GM18505 (cell line): ENCODE results near the gene RBM6.
"Not testable (repeated sequence)": the region's sequence is repeated elsewhere in the genome, so short reads cannot be mapped to it uniquely, and the experiment has no call there.

ENCODE experiments used
- ATAC-seq: cut with Tn5 transposase; IDR thresholded peaks from one replicate; pipeline ENCODE4 v1.9.1; 2021; ENCODE audit not compliant: unreplicated experiment
- POLR2A ChIP-seq: IDR thresholded peaks from 4 replicates; pipeline ENCODE4 v1.6.1; 2011; ENCODE audit warnings: borderline replicate concordance; ENCODE audit not compliant: insufficient read depth, insufficient read length; ENCODE audit errors: extremely low read depth

The RBM6 gene, protein sequence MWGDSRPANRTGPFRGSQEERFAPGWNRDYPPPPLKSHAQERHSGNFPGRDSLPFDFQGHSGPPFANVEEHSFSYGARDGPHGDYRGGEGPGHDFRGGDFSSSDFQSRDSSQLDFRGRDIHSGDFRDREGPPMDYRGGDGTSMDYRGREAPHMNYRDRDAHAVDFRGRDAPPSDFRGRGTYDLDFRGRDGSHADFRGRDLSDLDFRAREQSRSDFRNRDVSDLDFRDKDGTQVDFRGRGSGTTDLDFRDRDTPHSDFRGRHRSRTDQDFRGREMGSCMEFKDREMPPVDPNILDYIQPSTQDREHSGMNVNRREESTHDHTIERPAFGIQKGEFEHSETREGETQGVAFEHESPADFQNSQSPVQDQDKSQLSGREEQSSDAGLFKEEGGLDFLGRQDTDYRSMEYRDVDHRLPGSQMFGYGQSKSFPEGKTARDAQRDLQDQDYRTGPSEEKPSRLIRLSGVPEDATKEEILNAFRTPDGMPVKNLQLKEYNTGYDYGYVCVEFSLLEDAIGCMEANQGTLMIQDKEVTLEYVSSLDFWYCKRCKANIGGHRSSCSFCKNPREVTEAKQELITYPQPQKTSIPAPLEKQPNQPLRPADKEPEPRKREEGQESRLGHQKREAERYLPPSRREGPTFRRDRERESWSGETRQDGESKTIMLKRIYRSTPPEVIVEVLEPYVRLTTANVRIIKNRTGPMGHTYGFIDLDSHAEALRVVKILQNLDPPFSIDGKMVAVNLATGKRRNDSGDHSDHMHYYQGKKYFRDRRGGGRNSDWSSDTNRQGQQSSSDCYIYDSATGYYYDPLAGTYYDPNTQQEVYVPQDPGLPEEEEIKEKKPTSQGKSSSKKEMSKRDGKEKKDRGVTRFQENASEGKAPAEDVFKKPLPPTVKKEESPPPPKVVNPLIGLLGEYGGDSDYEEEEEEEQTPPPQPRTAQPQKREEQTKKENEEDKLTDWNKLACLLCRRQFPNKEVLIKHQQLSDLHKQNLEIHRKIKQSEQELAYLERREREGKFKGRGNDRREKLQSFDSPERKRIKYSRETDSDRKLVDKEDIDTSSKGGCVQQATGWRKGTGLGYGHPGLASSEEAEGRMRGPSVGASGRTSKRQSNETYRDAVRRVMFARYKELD

DNA sequence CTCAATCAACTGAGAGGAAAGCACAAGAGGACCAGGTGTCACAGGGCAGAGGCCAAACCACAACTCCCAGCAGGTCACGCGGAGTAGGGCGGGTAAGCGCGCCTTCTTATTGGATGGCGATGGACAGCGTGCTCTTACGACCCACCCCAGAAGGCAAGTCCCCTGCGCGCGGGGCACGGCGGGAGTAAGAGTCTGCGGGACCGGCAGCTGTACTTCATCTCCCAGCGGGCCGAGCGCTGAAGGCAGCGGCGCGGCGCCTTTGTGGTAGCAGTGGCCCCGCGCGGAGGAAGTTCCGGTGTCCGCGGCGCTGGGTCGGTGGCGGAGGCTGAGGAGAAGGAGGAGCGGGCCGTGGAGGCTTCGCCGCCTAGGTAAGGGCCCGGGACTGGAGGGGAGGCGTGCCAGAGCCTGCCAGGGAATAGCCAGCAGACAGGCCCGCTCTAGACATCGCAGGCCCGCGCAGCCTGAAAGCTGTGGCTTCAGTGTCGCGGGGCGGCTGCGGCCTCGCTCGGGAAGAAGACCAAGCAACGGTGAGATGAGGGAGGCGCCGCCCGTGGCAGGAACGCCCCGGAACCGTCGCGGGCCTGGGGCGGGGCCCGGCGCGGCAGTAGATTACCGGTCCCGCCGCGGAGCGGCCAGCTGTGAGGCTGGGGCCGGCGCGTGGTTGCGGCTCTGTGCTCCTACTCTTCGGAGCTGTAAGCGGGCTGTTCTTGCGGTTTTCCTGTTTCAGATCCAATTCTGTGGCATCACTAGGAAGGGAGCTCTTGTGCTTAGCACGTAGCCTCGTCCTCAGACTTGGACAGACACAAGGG lies at the start of gene RBM6:
Gene RBM6, plus strand, starts transcription at position 293 of the 809 bp plus-strand sequence. CDS start 22,492 bp downstream, outside the sequence.
- ATAC-seq: peak; percentile 85
- TF ChIP-seq POLR2A: peak; percentile 96

DNA sequence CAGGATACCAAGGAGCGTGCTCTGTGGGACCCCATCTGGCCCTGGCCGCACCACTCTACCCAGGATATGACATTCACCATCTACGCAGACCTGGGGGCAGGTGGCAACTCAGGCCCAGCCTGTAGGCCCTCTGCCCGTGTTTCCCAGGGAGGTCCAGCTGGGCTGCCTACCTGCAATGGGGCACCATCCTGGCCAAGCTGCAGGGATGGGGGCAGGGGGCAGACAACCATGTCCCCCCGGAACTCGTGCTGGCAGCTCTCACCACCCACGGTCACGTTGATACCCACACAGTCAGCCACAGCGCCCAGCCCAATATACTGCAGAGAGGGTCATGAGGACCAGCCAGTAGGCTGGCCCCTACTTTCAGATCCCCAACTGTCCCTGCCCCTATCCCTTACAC lies 44.2 kb upstream of the RBM6 start:
- no peak for ATAC-seq
- no peak for TF ChIP-seq POLR2A

DNA sequence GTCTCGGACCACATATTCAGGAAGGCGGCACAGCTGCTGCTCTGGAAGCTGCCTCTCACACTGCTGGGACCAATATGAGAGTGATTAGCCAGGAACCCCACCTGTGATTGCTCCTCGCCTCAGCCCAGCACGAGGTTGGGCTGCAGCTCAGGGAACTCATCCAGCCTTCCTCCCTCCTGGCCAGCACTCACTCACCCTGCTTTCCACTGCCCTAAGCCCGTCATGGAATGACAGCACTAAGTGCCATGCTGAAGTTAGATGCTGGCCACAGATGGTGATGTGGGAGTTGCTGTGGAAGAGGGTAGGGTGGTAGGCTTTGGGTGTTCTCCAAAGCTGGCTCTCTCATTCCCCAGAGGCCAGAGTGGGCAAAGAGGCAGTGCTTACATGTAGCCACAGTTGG lies 43.6 kb upstream of the RBM6 start:
- TF ChIP-seq POLR2A: no peak
- ATAC-seq: no peak

DNA sequence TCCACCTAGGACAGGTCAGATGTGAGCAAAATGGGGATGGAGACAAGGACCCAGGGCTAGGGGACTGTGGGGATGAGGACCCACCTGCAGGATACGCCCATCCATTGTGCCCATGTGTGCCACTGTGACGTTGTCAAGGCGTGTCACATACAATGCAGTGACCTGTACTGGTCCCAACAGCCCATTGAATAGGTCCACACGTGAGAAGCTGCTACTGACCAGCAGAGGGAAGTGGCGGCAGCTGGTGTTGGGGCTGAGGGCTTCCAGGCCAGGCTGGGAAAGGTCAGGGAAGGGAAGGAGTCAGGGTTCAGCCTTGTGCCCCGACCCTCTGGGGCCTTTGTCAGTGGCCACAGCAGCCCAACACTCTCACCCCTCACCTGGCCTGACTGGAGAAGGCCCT lies 41.0 kb upstream of the RBM6 start:
- no peak for TF ChIP-seq POLR2A
- ATAC-seq: no peak

DNA sequence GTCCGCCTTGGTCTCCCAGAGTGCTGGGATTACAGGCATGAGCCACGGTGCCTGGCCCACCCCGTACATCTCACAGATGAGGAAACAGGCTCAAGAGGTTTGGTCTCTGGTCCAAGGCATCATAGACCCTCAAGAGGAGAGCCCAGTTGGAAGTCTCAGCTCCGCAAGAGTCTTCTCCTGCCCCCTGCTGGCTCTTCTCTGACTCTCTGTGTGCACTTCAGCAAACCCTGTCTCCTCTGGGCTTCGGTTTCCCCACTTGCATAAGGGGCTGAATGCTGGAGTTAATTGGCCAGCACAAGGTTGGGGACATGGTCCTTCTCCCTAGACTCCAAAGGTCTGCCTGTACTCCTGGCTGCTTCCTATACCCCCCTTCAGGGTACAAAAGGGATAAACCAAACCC lies 40.1 kb upstream of the RBM6 start:
- TF ChIP-seq POLR2A: no peak
- ATAC-seq: no peak

DNA sequence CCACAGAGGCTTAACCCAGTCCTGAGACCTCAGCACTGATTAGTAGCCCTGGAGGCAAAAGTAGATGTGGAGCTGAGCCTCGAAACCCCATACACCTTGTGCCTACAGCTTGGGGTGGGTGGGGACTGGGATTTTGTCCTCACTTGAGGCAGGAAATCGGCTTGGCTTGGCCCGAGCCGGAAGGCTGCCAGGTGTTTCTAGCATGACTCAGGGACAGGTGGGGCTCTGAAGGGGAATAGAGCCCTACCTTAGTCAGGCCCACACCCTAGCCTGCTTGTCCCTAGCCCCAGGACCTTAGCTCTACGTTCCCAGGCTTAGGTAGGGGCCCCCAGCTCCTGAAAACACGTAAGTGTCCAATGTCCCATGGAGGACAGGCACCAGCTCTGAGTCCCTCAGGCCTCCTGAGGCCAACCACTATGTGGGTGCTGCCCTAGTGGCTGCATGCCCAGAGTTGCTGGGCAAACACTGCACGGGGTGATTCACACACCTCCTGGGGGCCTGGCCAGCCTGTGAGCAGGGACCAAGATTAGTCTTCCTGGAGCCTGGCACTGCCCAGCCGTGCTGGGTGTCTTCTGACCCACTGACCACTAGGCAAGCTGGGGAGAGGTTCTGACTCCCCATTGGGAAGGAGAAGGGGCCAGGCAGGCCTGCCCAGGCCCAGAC lies 39.3 kb upstream of the RBM6 start:
- no peak for TF ChIP-seq POLR2A
- no peak for ATAC-seq

DNA sequence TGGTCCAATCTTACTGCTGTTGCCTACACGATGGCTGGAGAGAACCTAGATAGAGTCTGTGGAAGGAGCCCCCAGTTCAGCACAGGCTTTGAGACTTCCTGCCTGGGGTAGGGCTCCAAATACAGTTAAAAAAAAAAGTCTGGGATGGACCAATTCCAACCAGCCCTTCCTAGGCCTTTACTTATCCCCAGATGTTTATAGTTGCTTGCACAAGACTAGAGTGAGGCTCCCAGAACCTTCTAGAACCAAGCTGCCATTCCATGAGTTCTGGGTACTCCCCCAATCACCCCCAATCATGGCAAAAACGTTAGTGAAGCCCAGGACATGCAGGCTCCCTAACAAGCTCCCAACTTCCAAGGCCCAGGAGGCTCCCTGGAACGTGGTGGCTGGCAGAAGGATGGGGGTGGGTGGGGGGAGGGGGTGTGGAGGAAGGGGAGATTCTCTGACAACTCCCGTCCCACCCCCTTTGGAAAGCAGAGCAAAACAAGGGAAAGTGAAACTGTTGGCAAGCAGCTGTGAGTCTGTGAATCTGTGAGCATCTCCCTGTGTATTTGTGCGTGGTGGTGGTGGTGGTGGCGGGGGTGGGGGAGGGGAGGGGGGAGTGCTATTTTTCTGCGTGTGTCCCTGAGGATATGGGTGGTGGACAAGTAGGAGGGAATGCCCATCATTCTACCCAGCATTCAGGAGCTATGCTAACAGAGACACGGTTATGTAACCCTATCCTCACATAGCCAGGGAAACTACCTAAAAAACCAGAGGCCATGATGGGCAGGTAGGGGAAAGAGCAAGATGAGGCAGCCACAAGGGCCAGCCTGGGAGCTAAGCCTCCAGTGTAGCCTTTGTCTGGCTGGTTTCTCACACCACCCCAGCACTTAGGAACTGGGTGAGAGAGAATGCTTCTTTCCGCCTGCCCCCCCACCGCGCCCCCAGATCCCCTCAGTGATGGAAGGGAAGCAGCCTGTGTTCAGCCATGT lies 38.3 kb upstream of the RBM6 start:
- no peak for TF ChIP-seq POLR2A
- ATAC-seq: no peak

DNA sequence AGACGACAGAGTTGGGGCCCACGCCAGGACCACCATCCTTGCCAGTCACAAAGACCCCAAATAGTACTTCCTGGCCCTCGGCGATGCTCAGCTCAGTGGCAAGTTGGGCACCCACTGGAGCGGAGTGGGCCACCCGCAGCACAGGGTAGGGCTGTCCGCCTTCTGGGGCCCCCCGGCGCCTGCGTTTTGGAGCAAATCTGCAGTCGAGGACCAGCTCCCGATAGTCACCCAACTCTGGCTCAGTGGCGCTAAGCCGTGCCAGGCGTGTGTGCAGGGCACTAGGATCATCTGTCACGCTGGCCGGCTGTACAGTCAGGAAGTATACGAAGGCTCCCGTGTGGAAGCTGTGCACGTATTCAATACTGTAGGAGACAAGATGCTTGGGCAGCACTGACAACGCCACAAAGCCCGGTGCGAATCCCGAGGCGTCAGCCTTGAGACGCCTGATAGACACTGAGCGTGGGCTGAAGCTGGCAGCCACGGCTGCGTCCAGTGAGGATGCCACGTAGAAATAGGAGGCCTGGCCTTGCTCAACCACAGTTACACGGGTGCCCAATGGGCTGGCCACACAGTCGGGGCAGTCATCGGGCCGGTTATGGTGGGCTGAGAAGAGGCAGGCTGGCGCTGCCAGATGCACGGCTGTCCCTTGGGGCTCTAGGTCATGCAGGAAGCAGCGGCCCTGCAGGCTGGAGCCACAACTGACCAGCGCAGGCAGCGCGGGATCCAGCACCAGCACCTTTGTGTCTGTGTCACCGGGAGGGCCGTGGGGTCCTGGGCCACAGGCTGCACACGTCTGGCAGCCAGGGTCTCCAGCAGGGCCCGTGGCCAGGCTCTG lies 37.2 kb upstream of the RBM6 start:
- ATAC-seq: no peak
- TF ChIP-seq POLR2A: no peak

DNA sequence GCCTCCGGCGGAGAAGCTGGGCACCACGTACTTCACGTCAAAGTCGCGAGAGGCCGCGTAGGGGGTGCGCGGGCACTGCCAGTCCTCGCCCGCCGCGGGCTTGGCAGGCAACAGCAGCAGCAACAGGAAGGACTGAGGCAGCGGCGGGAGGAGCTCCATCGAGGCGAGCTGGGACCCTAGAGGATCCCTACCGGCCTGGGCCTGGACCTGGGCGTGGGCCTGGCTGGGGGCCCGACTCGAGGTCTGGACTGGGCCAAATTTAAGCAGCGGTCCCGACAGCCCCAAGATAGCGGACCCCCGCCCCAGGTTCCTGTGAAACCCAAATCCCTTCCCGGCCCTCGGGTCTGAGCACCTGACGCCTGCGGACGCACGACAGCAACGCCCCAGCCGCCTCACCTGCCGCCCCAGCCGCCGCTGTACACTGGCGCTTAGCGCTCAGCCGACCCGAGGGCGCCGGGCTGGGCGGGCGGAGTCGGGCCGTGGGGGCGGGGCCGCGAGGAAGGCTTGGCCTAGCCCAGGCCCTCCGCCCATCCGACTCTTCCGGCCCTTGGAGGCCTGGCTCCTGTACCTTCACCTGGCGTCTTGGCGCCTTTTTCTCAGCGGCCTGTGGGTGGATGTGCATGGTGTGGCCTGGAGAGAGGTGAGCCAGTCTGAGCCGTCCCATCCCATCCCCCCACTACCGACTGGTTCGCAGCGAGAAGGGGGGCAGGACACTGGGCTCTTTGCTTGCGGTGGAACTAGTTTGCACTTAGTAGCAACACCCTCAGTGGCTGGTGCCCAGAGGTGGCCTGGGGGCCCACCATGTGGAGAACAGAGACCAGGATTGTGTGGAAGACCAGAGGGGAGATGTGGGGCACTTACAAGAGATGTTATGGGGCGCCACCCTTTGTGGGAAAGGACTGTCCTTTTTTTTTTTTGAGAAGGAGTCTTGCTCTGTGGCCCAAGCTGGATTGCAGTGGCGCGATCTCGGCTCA lies 36.2 kb upstream of the RBM6 start, which contains the start of gene MST1R:
Gene MST1R, minus strand, starts transcription at position 423 of the 974 bp plus-strand sequence. Its CDS starts 264 bp downstream, at position 159.
- TF ChIP-seq POLR2A: peak; percentile 62
- ATAC-seq: peak; percentile 71

DNA sequence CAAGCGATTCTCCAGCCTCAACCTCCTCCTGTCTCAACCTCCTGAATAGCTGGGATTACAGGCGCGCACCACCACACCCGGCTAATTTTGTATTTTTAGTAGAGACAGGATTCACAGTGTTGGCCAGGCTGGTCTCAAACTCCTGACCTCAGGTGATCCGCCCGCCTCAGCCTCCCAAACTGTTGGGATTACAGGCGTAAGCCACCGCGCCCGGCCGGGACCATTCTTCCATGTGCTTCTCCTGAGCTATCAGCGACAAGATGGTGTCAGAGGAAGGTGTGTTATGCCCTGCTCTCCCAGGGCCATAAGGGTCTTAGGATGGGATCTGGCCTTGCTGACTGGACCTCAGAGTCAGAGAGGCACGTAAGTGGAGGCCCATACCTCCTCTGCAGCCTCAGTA lies 35.5 kb upstream of the RBM6 start:
- not testable (repeated sequence) for ATAC-seq
